GM21717 (cell line): ENCODE measurements around the gene OGDHL.
"Not testable (repeated sequence)": the region's sequence is repeated elsewhere in the genome, so short reads cannot be mapped to it uniquely, and the experiment has no call there.

Experiments used
- ATAC-seq: cut with Tn5 transposase; IDR thresholded peaks from one replicate; pipeline ENCODE4 v1.9.1; 2021; ENCODE audit warnings: mild to moderate bottlenecking, moderate library complexity; ENCODE audit not compliant: unreplicated experiment

OGDHL gene

DNA sequence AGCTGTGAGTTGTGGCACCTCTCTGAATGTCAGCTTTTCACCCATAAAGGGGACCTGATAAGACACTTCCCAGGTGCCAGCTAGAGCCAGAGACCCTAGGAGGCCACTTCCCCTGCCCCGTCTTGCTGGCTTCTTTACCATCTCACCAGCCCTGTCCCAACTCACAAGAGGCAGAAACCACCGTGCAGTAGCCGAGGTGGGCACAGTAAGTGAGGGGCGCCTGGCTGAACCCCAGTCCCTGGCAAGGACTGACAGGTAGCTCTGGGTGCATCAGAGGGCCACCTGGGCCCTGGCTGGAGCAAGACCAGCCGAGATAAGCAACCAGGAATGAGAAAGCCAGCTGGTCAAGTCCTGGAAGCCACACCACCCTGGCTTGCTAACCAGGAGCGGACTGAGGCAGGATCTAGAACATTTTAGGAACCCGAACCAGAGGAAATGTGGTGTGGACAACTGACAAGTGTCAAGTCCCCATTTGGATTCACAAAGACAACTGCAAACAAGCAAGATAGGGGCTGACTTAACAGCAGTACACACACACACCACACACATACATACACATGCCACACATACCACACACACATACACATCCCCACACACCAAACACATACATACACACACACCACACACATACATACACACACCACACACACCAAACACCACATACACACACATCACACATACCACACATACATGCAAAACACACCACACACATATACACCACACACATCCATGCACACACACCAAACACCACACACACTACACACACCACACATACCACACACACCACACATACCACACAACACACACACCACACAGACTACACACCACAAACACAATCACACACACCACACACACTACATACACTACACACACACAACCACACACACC is 20.8 kb downstream of the OGDHL start:
- no peak for ATAC-seq

DNA sequence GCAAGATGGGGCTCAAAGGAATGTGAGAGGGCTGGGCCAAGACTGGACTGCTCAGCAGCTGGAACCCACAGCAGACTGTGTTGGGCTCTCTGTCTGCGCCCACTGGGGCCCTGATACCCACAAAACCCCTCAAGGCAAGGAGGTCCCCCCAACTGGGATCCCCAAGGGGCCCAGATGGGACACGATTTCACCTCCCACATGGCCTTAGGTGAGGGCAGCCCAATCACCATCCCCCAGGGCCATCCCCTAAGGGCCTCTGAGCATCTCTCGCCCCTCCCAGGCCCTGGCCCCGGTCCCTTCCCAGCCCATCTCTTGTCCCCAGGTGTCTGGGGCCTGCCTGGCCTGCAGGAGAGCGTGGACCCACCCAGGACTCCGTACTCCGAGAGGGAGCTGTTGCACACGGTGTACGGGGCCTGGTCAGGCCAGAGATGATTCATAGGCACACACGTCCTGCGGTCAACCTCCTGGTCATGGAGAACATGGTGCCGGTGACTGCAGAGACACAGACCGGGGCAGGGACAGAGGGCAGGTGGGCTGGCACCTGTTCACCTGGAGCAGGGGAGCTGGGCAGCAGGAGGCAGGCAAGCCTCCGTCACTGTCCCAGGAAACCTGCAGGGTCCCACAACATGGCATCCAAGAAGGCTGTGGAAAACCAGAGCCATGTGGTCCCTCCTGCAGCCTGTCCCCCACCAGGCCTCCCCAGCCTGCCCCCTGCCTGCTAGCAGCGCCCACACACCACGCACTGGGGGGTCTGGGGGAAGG is 21.6 kb downstream of the OGDHL start:
- ATAC-seq = no peak

DNA sequence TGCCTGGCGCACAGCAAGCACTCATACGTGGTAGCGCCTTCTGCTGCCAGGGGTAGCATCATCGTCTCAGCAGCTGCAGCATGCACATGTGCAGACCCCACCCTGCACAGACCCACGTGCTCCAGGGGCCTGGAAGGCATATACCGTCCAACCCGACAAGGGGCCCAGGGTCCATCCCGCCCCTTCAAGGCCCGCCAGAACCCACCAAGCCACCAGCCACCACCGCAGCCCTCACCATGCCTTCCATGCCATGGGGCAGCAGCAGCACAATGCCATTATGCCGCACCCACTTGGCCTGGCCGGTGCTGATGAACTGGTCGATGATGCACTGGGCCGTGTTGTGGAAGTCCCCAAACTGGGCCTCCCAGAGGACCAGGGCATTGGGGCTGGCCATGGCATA is 22.7 kb downstream of the OGDHL start:
- ATAC-seq = no peak

DNA sequence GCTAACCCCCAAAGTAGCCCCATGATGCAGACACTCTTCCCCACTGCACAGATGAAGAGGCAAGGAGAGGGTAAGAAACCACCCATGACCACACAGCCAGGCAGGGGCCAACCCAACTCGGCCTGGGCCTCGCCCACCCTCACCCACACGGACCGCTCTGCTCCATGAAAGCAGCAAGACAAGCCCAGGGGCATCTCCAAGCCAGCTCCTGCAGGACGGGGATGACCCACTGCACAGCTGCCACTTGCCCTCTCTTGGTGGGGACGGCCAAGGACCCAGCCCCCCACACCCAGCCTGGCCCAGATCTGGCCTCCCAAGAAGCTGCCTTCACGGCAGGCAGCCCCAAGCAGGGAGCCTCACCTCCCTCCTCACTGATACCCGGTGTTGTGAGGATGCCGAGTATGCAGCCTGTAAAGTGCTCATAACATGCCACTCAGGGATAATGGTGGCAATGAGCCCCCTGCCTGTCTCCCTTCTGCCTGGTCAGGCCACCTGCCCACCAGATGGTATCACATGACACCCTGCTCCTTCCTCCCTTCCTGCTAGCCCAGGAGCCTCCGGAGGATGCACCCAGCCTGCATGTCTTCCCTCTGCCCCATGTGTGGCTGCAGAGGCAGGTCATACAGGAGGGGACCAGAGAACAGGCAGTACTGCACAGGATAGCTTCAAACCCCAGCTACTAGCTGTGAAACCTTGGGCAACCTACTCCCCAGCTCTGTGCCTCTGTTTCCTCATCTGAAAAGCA is 23.3 kb downstream of the OGDHL start:
- ATAC-seq = no peak

DNA sequence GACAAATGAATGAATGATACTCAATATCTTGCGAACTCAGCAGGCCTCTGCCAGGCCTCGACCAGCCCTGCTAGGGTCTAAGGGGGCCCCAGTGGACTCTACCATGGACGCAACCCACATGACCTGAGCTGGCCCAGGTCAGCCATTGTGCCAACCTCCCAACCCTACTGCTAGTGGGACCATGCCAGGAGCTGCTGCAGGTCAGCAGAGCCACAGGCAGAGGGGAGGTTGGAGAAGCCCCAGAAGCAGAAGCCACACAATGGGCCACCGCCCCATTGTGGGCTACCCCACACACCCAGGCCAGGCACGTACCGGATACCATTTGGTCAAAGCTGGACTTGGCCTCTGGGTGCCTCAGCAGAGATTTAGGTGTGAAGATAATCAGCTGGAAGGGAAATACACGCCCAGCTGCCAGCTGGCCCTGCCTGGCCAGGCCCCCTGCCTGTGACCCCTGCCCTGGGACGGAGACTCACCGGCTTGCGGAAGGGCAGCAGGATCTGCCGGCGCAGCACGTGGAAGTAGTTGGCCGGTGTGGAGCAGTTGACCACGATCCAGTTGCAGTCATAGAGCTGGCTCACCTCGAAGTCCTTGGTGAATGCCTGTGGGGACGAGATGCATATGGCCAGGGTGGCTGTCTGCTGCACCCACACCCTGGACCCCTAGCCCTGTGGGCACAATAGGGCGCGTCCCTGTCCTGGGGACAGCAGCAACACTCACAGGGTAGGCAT is 24.5 kb downstream of the OGDHL start:
- no peak for ATAC-seq

DNA sequence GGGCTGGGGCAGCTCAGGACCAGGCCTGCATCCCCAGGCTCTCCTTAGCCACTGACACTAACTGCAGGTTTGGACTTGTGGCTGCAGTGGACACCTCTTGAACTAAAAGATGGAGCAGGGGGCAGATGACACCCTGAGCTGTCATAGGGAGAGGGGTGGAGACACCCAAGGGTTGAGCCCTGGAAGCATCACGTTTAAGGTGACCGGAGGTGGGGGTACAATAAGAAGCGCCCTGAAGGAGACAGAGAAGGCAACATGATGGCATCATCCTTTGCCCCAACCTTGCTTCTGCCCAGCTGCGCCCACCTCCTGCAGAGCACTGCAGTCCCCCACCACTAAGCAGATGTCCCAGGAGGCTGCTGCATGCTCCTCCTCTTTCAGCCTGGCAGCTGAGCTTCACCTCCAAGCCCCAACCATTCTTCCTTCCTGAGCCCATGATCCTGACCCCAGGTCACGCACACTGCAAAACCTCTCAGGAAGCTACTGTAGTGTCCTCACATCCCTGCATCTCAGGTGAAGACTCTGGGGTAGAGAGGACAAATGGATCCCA is 25.5 kb downstream of the OGDHL start:
- ATAC-seq = no peak

DNA sequence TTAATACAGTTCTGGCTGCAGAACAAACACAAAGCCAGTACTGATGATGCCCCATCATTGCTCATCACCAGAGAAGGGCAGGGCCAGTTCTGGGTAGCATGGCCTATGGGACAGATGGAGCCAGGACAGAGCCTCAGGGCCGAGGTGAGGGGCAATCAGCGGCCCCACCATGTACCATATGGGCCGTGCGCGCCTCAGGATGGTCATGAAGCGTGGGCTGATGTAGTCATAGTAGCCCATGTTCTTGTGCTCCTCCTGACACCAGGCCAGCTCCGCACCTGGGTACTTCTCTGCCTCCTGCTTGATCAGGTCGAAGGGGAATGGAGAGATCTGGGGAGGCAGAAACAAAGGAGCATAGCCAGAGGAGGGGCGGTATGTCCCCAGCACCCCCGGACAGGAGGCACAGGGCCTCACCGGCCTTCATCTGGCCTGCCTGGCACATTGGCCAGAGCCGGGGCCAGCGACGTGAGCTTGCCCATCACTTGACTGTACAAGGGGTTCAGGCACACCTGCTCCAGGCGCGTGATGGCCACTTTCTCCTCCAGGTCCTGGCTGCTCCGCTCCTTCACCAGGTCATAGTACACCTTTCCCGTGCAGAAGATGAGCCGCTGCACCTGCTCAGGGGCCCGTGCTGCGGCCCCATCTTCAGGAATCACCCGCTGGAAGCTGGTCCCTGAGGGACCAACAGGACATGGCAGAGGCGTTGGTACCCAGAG is 26.1 kb downstream of the OGDHL start:
- no peak for ATAC-seq

DNA sequence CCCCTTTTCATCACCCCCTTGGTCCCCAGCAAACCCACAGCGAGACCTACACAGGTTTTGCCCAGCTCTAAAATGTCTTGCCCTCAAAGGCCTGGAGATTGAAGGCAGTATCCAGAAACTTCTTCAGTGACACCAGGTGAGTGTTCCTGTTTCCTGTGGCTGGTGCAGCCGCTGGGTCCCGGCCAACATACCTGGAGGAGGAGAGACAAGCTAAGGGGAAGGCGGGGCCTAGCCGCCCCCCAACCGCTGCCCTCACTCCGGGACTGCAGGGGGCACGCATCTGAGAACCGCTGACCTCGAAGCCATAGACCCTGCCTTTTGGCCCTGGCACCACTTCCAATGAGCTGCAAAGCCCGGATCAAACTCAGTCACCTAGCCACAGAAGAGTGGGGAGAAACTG is 27.0 kb downstream of the OGDHL start:
- no peak for ATAC-seq

DNA sequence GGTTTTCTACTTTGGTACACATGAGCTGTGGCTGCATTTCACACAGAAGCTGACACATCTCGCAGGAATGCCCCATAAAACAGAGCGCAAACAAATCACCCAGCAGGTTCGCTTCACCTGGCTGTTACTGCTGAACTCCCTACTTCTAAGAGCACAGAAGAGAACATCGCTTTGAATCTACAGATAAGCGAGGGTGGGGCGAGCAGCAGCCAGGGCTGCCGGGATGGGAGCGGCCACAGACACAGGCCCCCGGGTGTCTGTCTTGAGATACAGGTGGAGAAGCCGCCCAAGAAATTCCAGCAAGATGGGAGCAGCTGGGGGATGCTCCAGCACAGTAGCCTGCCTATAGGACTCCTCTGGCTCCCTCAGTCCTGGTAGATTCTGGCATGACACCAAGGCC is 27.4 kb downstream of the OGDHL start:
- no peak for ATAC-seq

DNA sequence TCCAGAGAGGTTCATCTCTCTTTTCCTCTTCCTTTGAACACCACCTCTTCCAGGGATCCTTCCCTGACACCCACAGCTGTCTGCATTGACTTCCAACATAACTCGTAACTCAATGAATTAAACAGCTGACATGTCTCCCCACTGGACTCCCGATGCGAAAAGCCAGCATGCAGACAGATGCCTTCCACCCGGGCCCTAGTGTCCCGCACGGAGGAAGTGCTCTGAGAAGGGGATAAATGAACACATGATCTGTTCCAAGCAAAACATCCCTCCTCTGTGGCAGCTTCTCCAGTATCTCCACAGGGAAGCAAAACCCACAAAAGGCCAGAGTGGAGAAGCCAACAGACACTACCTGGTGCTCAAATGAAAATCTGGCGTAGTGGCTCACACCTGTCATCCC is 28.3 kb downstream of the OGDHL start:
- no peak for ATAC-seq

DNA sequence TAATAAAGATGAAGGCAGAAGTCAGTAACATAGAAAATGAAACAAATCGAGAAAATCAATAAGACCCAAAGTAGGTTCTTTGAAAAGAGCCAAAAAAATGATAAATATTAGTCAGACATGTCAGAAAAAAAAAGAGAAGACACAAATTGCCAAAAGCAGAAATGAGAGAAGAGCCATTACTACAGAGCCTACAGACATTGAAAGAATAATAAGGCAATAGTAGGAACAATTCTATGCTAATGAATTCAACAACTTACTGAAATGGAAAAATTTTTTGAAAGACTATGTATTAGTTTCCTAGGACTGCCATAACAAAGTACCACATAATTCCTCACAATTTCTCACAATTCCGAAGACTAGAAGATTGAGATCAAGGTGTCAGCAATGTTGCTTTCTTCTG is 35.5 kb downstream of the OGDHL start:
- no peak for ATAC-seq

DNA sequence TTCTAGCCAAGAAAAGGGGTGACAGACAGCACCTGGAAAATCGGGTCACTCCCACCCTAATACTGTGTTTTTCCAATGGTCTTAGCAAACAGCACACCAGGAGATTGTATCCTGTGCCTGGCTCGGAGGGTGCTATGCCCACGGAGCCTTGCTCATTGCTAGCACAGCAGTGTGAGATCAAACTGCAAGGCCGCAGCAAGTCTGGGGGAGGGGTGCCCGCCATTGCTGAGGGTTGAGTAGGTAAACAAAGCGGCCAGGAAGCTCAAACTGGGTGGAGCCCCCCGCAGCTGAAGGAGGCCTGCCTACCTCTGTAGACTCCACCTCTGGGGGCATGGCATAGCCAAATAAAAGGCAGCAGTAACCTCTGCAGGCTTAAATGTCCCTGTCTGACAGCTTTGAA is 47.0 kb downstream of the OGDHL start:
- not testable (repeated sequence) for ATAC-seq

DNA sequence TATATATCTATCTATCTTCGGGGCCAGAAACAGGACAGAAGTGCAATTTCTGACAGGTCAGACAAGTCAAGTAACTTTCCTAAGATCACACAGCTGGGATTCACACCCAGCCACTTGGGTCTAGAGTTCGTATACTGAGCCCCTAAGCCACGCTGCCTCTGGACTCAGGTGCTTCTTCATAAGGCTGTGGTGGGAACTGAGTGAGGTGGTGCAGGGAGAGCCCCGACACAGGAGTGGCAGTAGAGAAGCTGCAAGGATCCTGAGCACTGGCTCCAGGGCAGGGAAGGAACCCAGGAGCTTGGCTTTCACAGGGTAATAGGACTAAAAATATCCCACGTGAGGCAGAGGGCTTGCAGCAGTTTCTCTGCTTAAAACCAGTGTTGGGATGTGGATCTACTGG is 48.9 kb downstream of the OGDHL start:
- ATAC-seq = no peak

DNA sequence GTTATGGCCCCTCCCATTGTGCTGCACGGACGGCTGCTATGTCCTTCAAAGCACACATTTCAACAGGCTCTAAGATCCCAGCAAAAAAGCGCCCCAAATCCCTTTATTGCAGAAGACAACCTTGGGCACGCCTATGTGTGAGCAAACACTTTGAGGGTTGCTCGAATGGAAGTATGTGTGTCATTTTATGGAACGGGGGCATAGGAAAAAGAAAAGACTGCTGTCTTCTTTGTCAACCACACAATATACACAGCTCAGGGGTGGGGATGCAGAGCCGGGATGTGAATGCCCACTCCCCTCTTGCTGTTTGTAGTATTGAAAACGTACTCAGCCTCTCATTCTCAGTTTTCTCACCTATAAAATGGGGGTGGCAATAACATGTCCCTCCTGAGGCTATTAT is 50.6 kb downstream of the OGDHL start:
- ATAC-seq = no peak

DNA sequence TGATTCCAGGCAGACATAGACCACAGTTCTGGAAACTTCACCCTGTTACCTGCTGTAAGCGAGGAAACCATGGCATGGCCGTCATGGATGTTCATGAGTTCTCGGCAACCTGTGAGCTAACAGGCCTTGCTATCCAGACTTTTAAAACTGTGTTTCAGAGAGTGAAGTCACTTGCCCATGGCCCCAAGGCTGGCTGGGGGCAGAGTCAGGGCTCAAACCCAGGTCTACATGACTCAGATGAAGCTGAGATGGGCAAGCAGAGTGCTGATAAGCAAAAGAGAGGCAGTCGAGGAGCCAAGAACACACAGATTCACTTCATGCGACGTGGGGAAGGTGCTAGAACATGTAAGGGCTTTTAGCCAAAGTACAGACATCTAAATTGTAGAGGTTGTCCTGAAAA is 51.2 kb downstream of the OGDHL start:
- no peak for ATAC-seq

DNA sequence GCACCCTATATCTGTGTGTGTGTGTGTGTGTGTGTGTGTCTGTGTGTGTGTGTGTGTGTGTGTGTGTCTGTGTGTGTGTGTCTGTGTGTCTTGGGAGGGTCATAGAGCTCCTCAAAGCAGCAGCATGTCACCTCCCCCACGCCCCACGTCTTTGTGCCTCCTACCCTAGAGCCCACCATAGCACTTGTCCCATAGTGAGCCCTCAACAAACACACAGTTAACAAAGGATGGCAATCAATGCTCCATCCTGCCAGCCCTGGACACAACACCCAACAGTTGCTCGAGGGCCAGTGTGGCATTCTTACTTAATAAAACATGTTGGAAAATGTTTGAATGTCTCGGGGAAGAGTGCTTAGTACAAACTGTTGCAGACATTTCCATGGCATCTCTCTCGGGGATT is 52.2 kb downstream of the OGDHL start:
- ATAC-seq = no peak

DNA sequence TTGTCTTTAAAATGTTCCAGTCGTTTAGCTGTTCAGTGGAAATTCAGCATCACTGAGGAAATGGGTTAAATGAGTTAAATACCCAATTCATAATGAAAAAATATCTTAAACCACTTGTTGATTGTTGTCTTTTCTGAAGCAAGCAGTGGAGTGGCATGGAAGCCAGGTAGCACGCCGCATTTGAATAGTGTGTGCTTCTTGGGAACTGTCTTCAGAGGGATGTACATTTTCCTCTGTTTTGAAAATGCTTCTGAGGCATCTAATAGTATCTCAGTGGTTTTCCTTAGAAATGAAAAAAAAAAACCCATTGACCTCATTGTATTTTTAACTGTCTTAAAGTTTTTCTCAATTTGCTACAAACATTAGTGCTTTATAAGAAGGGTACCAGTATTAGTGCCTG is 54.5 kb downstream of the OGDHL start:
- no peak for ATAC-seq

DNA sequence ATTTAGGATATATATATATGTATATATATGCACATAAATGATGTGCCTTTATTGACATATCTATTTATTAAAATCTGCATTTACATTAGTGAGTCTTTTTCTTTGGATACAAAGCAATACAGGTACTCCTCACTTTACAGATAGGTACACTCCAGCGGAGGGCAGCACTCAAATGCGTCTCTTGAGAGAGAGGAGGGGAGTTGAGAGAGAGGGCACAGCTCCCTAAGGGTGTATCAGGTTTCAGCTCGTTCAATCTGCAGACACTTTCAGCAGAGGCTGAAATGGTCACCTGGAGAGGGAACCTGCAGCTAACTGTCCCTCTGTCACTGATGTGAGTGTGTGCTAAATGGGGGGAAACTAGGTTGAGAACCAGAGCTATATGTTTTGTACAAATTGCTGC is 61.1 kb downstream of the OGDHL start:
- ATAC-seq = no peak

DNA sequence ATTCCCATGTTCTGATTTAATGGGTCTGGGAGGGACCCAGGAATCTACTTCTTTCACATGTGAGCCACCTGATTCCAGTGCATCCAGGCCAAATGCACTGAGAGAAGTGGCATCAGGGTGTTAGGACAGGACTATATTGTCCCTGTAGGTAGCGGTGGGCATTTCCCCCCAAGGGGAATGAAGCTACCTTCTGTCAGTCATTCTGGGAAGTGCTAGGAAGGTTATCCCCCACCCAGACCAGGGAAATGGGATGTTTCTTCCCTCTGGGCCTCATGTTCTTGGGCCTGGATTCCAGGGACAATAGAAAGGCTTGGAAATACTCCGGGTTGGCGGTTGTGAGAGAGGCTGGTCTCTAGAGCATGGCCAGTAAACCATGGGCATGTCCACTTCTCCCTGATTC is 61.9 kb downstream of the OGDHL start:
- no peak for ATAC-seq

DNA sequence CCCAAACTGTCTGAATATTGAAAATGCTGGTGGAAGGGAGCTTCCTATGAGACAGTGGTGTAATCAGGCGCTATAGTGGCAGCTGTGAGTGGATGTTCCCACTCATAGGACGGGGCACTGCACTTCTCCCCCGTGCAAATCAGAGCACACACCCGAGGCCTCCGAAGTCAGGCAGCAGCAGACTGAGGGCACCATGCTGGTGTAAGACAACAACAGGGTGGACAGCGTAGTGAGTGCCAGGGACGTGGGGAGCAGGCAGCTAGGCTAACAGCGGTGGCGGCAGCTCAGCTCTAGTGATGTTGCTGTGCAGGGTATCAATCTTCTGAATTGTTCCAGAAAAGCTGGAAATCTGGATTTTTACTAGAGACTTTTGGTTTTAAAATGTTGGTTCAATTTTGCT is 63.4 kb downstream of the OGDHL start:
- ATAC-seq = no peak
